ENCODE measurements around the gene PTGDR. TPM values are rescaled to one million over a fixed set of nuclear protein-coding genes. Genes with fewer than 3 reads are reported as not detected.

PTGDR gene
- total and polyA plus RNA-seq, 2 experiments from 2014 or later: 2.5 to 3.5 TPM

- WGBS (ENCODE audit: low lambda C conversion rate, missing lambda C conversion rate): 1% methylated on average over 56 of the region's 73 CpGs
These were observed 46.6 kb downstream of the PTGDR start, which contains the start of gene PTGER2 for GRCh38 chr14:52313903-52314594. PTGER2 (plus strand) TSS chr14:52314312; CDS start chr14:52314549, 237 bp downstream.

GRCh38 chr14:52314595-52315354 is 47.3 kb downstream of the PTGDR start:
- peak; percentile 30 for DNase-seq (ENCODE audit: low spot score)
- no peak for TF ChIP-seq EZH2 (IDR thresholded peaks at IDR 0.05; ENCODE audit: borderline replicate concordance)
- no peak for TF ChIP-seq CTCF (IDR thresholded peaks at IDR 0.05; ENCODE audit: poor library complexity)
- TF ChIP-seq EZH2phosphoT487 (IDR thresholded peaks at IDR 0.05; ENCODE audit: low read depth, severe bottlenecking, unreplicated experiment): no peak
- Histone ChIP-seq H3K36me3 (replicated peaks; ENCODE audit: insufficient read depth, low read depth) (no peaks in the 10 kb centered on the region), H3K4me3 (peak overlapping the region; percentile 52), H3K9me3 (ENCODE audit: low read depth) (no peaks in the 10 kb centered on the region), H3K27me3 (peaks cover 20% of the 10 kb centered on the region), H3K9me2 (replicated peaks; ENCODE audit: insufficient read depth) (no peaks in the 10 kb centered on the region), H2AFZ (peak overlapping the region; percentile 55), H3K4me1 (ENCODE audit: insufficient read depth) (peaks cover 8% of the 10 kb centered on the region), H4K20me1 (ENCODE audit: insufficient read depth, poor library complexity, severe bottlenecking) (no peaks in the 10 kb centered on the region), H3K79me2 (peaks cover 2% of the 10 kb centered on the region), H3K27ac (no peak overlapping the region), H3K4me2 (peak overlapping the region; percentile 96)
- WGBS (ENCODE audit: low lambda C conversion rate, missing lambda C conversion rate): 2% methylated on average over 63 of the region's 63 CpGs

More at GRCh38 chr14:52313903-52314594, 46.6 kb downstream of the PTGDR start, which contains the start of gene PTGER2:
- Histone ChIP-seq H3K9me3 (ENCODE audit: low read depth) (no peaks in the 10 kb centered on the region), H3K36me3 (replicated peaks; ENCODE audit: insufficient read depth, low read depth) (no peaks in the 10 kb centered on the region), H2AFZ (peak within 1 kb of the TSS; percentile 55), H4K20me1 (ENCODE audit: insufficient read depth, poor library complexity, severe bottlenecking) (no peaks in the 10 kb centered on the region), H3K79me2 (peaks cover 2% of the 10 kb centered on the region), H3K4me2 (peak within 1 kb of the TSS; percentile 96), H3K4me1 (ENCODE audit: insufficient read depth) (peaks cover 8% of the 10 kb centered on the region), H3K9me2 (replicated peaks; ENCODE audit: insufficient read depth) (no peaks in the 10 kb centered on the region), H3K27ac (peak within 1 kb of the TSS; percentile 18), H3K4me3 (peak within 1 kb of the TSS; percentile 52), H3K27me3 (peaks cover 20% of the 10 kb centered on the region)
- TF ChIP-seq EZH2phosphoT487 (IDR thresholded peaks at IDR 0.05; ENCODE audit: low read depth, severe bottlenecking, unreplicated experiment) (no peak), EZH2 (IDR thresholded peaks at IDR 0.05; ENCODE audit: borderline replicate concordance) (no peak), CTCF (IDR thresholded peaks at IDR 0.05; ENCODE audit: poor library complexity) (no peak)
- peak; percentile 86 for DNase-seq (ENCODE audit: low spot score)

- Histone ChIP-seq H2AFZ (peak overlapping the region; percentile 55), H3K79me2 (peaks cover 2% of the 10 kb centered on the region), H4K20me1 (ENCODE audit: insufficient read depth, poor library complexity, severe bottlenecking) (no peaks in the 10 kb centered on the region), H3K27ac (no peak overlapping the region), H3K4me1 (ENCODE audit: insufficient read depth) (peaks cover 8% of the 10 kb centered on the region), H3K27me3 (peaks cover 20% of the 10 kb centered on the region), H3K9me3 (ENCODE audit: low read depth) (no peaks in the 10 kb centered on the region), H3K36me3 (replicated peaks; ENCODE audit: insufficient read depth, low read depth) (no peaks in the 10 kb centered on the region), H3K4me2 (peak overlapping the region; percentile 96), H3K9me2 (replicated peaks; ENCODE audit: insufficient read depth) (no peaks in the 10 kb centered on the region), H3K4me3 (peak overlapping the region; percentile 52)
- 24% methylated on average over 11 of the region's 11 CpGs for WGBS (ENCODE audit: low lambda C conversion rate, missing lambda C conversion rate)
- TF ChIP-seq EZH2phosphoT487 (IDR thresholded peaks at IDR 0.05; ENCODE audit: low read depth, severe bottlenecking, unreplicated experiment) (no peak), EZH2 (IDR thresholded peaks at IDR 0.05; ENCODE audit: borderline replicate concordance) (no peak), CTCF (IDR thresholded peaks at IDR 0.05; ENCODE audit: poor library complexity) (no peak)
- no peak for DNase-seq (ENCODE audit: low spot score)
These were observed 47.8 kb downstream of the PTGDR start for GRCh38 chr14:52315355-52315718.
